Neural progenitor cell (in vitro differentiated cells): ENCODE data around the gene CES1. TPM values are rescaled to one million over a fixed set of nuclear protein-coding genes. Genes with fewer than 3 reads are reported as not detected.
"Not testable (repeated sequence)": the region's sequence is repeated elsewhere in the genome, so short reads cannot be mapped to it uniquely, and the experiment has no call there.

Experiments
- DNase-seq: peaks from one replicate; pipeline ENCODE4 v3.0.0-alpha.2; 2016; ENCODE audit warnings: low spot score
- H2AFZ ChIP-seq: fragments of 200-600 bp; sonication (generic); replicated peaks from 2 replicates; pipeline ENCODE4 v1.6.1; 2016; ENCODE audit warnings: antibody characterized with exemption
- H3F3A ChIP-seq: fragments of 200-600 bp; sonication (generic); 2 replicates; pipeline ENCODE4 v1.6.1; 2016; ENCODE audit warnings: antibody characterized with exemption, low read depth
- H3K27ac ChIP-seq: fragments of 200-600 bp; sonication (generic); 2 replicates; pipeline ENCODE4 v1.5.1; 2016; ENCODE audit warnings: mild to moderate bottlenecking
- H3K27me3 ChIP-seq: fragments of 200-600 bp; sonication (generic); 2 replicates; pipeline ENCODE4 v1.6.1; 2016; ENCODE audit warnings: mild to moderate bottlenecking, moderate library complexity
- H3K36me3 ChIP-seq: fragments of 200-600 bp; sonication (generic); 2 replicates; pipeline ENCODE4 v1.5.1; 2016
- H3K4me1 ChIP-seq: fragments of 200-600 bp; sonication (generic); 2 replicates; pipeline ENCODE4 v1.6.1; 2016; ENCODE audit warnings: mixed run types
- H3K4me2 ChIP-seq: fragments of 200-600 bp; sonication (generic); 2 replicates; pipeline ENCODE4 v1.6.1; 2016
- H3K4me3 ChIP-seq: fragments of 200-600 bp; sonication (generic); 2 replicates; pipeline ENCODE4 v1.5.1; 2016
- H3K79me2 ChIP-seq: fragments of 200-600 bp; sonication (generic); 2 replicates; pipeline ENCODE4 v1.6.1; 2016; ENCODE audit warnings: low read depth
- H3K9ac ChIP-seq: fragments of 200-600 bp; sonication (generic); 2 replicates; pipeline ENCODE4 v1.6.1; 2016
- H3K9me3 ChIP-seq: fragments of 200-600 bp; sonication (generic); 2 replicates; pipeline ENCODE4 v1.5.1; 2016; ENCODE audit warnings: low read depth
- H4K20me1 ChIP-seq: fragments of 200-600 bp; sonication (generic); 2 replicates; pipeline ENCODE4 v1.6.1; 2016; ENCODE audit warnings: low read depth
- H3K27ac Mint-ChIP-seq: 3 replicates; pipeline ENCODE4 v1.8.0; 2021; ENCODE audit warnings: mixed read lengths
- H3K27me3 Mint-ChIP-seq: 2 replicates; pipeline ENCODE4 v1.8.0; 2022; ENCODE audit warnings: low read depth, mild to moderate bottlenecking, inconsistent platforms, moderate library complexity, mixed read lengths; ENCODE audit not compliant: insufficient read depth
- H3K36me3 Mint-ChIP-seq: 3 replicates; pipeline ENCODE4 v1.8.0; 2021; ENCODE audit warnings: mixed read lengths
- H3K4me1 Mint-ChIP-seq: 3 replicates; pipeline ENCODE4 v1.8.0; 2021; ENCODE audit warnings: mixed read lengths
- H3K4me3 Mint-ChIP-seq: 3 replicates; pipeline ENCODE4 v1.8.0; 2021; ENCODE audit warnings: mild to moderate bottlenecking, moderate library complexity, mixed read lengths
- H3K9me3 Mint-ChIP-seq: 3 replicates; pipeline ENCODE4 v1.8.0; 2020; ENCODE audit warnings: mixed read lengths
- EZH2 ChIP-seq: fragments of 200-600 bp; sonication (generic); IDR thresholded peaks from 2 replicates; pipeline ENCODE4 v1.6.1; 2017; ENCODE audit warnings: antibody characterized with exemption, mild to moderate bottlenecking, moderate library complexity
- EZH2phosphoT487 ChIP-seq: fragments of 200-600 bp; sonication (generic); IDR thresholded peaks from 2 replicates; pipeline ENCODE4 v1.6.1; 2017; ENCODE audit warnings: antibody characterized with exemption
- total RNA-seq: library from RNA; depleted of rRNA; stranded (reverse); fragments of >200 nt; gene quantifications from 2 replicates; pipeline ENCODE4 v1.2.3, GENCODE V29; 2015; ENCODE audit warnings: low replicate concordance
- TF ChIP-seq, protein P1 (sequence below): fragments of 200-600 bp; sonication (generic); IDR thresholded peaks from 2 replicates; pipeline ENCODE4 v1.5.1; 2017; ENCODE audit warnings: antibody characterized with exemption, mild to moderate bottlenecking

CES1 gene
- total RNA-seq, 1 donor from 2014 or later = not detected

DNA sequence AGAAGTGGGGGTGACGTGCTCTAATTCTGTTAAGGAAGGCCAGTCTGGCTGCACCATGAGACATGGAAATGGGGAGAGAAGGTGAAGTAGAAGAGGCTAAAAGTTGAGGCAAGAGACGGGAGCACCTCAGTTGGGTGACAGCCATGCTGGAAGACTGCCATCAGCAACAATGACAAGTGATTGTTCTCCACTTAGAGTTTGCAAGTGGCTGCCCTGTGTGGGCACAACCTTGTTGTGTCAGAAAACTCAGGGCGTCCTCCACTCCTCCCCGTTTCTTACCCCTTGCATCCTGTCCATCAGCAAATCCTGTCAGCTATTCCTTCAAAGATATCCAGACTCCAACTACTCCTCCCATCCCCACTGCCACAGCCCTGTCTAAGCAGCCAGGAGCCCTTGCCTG is 17.6 kb downstream of the CES1 start:
- H3K4me3 Mint-ChIP-seq = no peak overlapping the region
- no peak for DNase-seq
- H3K36me3 Mint-ChIP-seq = no peaks in the 10 kb centered on the region
- no peaks in the 10 kb centered on the region for H3K4me1 Mint-ChIP-seq
- H3K9ac ChIP-seq = no peak overlapping the region
- no peaks in the 10 kb centered on the region for H3K9me3 ChIP-seq
- H3K9me3 Mint-ChIP-seq = no peaks in the 10 kb centered on the region
- no peaks in the 10 kb centered on the region for H4K20me1 ChIP-seq
- H3K27ac Mint-ChIP-seq = no peak overlapping the region
- no peak overlapping the region for H2AFZ ChIP-seq
- H3K4me3 ChIP-seq = no peak overlapping the region
- no peaks in the 10 kb centered on the region for H3K27me3 ChIP-seq
- TF ChIP-seq, protein P1, sequence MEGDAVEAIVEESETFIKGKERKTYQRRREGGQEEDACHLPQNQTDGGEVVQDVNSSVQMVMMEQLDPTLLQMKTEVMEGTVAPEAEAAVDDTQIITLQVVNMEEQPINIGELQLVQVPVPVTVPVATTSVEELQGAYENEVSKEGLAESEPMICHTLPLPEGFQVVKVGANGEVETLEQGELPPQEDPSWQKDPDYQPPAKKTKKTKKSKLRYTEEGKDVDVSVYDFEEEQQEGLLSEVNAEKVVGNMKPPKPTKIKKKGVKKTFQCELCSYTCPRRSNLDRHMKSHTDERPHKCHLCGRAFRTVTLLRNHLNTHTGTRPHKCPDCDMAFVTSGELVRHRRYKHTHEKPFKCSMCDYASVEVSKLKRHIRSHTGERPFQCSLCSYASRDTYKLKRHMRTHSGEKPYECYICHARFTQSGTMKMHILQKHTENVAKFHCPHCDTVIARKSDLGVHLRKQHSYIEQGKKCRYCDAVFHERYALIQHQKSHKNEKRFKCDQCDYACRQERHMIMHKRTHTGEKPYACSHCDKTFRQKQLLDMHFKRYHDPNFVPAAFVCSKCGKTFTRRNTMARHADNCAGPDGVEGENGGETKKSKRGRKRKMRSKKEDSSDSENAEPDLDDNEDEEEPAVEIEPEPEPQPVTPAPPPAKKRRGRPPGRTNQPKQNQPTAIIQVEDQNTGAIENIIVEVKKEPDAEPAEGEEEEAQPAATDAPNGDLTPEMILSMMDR = no peak
- TF ChIP-seq EZH2phosphoT487 (no peak), EZH2 (no peak)
- no peaks in the 10 kb centered on the region for H3F3A ChIP-seq
- H3K79me2 ChIP-seq = no peaks in the 10 kb centered on the region
- no peaks in the 10 kb centered on the region for H3K36me3 ChIP-seq
- H3K27ac ChIP-seq = no peak overlapping the region
- H3K27me3 Mint-ChIP-seq = peaks cover 8% of the 10 kb centered on the region
- no peak overlapping the region for H3K4me2 ChIP-seq
- H3K4me1 ChIP-seq = no peaks in the 10 kb centered on the region

DNA sequence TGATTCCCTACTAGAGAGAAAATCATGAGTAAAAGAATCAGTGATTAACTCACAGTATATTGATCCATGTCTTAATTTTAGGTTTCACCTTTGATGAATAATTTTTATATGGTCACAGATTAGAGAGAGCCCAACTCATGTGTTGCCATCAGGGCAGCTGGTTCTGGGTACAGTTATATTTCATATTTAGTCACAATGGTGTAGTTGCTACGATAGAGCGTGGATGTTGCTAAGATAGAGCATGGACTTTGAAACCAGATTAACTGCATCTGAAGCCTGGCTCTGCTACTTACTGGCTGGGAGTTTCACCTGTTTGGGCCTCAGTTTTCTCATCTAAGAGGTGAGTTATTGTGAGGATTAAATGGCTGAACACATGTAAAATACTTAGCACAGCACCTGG is 18.7 kb downstream of the CES1 start:
- not testable (repeated sequence) for DNase-seq, H3K27me3 ChIP-seq

DNA sequence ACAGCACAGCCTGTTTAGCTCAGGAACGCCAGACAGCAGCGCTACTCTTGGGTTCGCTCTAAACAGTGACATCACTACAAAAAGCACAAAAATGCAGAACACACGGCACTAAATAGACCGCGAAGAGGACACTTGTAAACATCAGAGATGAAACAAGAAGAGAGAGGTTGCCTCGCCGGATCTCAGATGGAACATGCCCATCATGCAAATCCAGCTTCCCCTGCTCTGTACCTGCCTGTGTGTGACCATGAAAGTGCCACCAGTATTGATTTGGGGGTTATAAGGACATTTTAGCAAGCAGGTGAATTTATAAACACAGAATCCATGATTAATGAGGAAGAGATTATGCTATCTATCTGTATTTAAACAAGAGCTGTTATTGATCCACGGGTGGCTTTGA is 19.2 kb downstream of the CES1 start:
- H4K20me1 ChIP-seq, H2AFZ ChIP-seq, H3K9me3 ChIP-seq, DNase-seq, H3K27me3 ChIP-seq, H3K4me1 Mint-ChIP-seq, H3K4me3 ChIP-seq, H3K36me3 ChIP-seq, H3K4me1 ChIP-seq, H3K4me3 Mint-ChIP-seq, H3K9me3 Mint-ChIP-seq, H3K36me3 Mint-ChIP-seq, H3K4me2 ChIP-seq, H3K9ac ChIP-seq, H3F3A ChIP-seq, H3K27me3 Mint-ChIP-seq, H3K27ac Mint-ChIP-seq, H3K79me2 ChIP-seq, H3K27ac ChIP-seq: not testable (repeated sequence)

More for the DNA sequence above, 18.7 kb downstream of the CES1 start:
- not testable (repeated sequence) for H3K27ac Mint-ChIP-seq, H3K79me2 ChIP-seq, H3K27ac ChIP-seq, H3K4me1 ChIP-seq, H4K20me1 ChIP-seq, H3K9ac ChIP-seq, H3K4me1 Mint-ChIP-seq, H3K36me3 Mint-ChIP-seq, H3F3A ChIP-seq, H3K27me3 Mint-ChIP-seq, H3K4me3 Mint-ChIP-seq, H3K4me2 ChIP-seq, H3K4me3 ChIP-seq, H3K36me3 ChIP-seq, H2AFZ ChIP-seq, H3K9me3 Mint-ChIP-seq, H3K9me3 ChIP-seq

DNA sequence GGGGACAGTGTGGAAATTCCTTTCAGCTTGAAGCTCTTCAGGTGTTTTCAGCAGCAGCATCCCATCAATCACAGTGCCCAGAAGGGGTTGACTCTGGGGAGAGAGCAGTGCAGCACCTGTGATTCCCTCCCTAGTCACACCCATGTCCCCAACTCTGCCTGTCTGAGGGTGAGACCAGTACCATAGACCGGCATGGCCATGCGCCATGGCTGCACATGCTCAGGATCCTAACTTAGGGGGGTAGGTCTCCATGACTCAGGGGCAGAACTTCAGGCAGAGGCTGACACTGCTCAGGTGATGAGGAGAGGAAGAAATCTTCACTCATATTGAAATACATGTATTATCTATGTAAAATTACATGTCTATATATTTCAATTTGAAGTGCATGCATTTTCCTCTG is 19.9 kb downstream of the CES1 start:
- Mint-ChIP-seq H3K27me3 (peaks cover 8% of the 10 kb centered on the region), H3K4me1 (no peaks in the 10 kb centered on the region), H3K27ac (no peak overlapping the region), H3K4me3 (no peak overlapping the region), H3K9me3 (no peaks in the 10 kb centered on the region), H3K36me3 (no peaks in the 10 kb centered on the region)
- Histone ChIP-seq H3K27ac (no peak overlapping the region), H3K79me2 (no peaks in the 10 kb centered on the region), H3K36me3 (no peaks in the 10 kb centered on the region), H3K9ac (no peak overlapping the region), H3F3A (no peaks in the 10 kb centered on the region), H3K4me1 (no peaks in the 10 kb centered on the region), H2AFZ (no peak overlapping the region), H3K9me3 (no peaks in the 10 kb centered on the region), H3K4me3 (no peak overlapping the region), H4K20me1 (no peaks in the 10 kb centered on the region), H3K27me3 (no peaks in the 10 kb centered on the region), H3K4me2 (no peak overlapping the region)
- TF ChIP-seq, protein P1 = no peak
- TF ChIP-seq EZH2phosphoT487 = no peak
- TF ChIP-seq EZH2 = no peak
- no peak for DNase-seq
